GM21786 (cell line): ENCODE data around the gene EVI5L.
"Not testable (repeated sequence)": the region's sequence is repeated elsewhere in the genome, so short reads cannot be mapped to it uniquely, and the experiment has no call there.

Source experiments
- ATAC-seq: cut with Tn5 transposase; IDR thresholded peaks from one replicate; pipeline ENCODE4 v1.9.1; 2021; ENCODE audit not compliant: unreplicated experiment

Gene EVI5L

DNA sequence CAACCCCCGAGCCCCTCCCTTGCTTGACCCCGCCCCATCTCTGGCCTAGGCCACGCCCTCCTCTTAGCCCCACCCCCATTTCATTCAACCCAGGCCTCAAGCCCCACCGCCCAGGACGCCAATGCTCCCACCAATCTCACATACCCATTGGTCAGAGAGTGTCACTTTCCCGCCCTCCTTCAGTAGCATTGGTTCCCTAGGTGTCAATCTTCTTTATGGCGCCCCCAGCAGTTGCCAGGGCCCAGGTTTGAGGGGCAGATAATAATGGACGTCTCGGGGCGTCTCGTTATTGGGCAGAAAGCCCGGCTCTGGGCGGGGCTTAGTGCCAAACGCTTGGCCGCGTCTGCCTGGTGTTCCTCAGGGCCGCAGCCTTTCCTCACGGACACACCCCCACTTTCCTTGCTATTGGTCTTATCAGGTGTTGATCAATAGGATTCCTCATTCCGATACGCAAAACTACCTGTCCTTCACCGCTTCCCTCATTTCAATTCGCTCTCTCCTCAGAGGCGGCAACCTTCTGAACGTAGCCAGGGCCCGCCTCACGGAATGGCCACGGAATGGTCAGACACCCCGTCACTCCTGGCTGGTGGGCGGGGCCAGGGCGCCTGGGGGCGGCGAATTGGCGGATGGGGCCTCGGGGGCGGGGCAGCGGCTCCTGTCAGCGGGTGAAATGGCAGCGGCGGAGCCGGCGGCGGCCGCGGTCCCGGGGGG is at the start of gene EVI5L:
TSS of gene EVI5L (plus strand) at position 658 of the 711 bp plus-strand sequence. CDS start 16,325 bp downstream, outside the sequence.
- ATAC-seq: peak; percentile 82

DNA sequence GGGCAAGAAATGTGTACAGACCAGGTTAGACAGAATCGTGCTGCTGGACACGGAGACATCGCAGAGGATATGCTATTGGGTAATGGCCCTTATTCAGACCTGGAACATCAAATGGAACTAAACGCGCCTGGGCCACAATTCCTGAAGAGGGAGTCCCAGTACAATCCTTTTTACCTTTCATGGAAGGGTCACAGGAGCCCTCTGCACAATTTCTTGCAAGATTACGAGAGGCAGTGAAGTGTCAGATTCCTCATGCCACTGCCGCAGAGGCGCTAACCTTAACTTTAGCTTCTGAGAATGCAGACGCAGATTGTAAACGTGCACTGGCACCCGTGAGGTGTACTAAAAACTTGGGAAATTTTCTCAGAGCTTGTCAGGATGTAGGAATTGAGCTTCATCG is 48.9 kb upstream of the EVI5L start:
- no peak for ATAC-seq

GRCh38 chr19:7783991-7784423 is 46.0 kb upstream of the EVI5L start:
- ATAC-seq: no peak

GRCh38 chr19:7784856-7785255 is 45.2 kb upstream of the EVI5L start:
- no peak for ATAC-seq

GRCh38 chr19:7787141-7787540 is 42.9 kb upstream of the EVI5L start:
- ATAC-seq: no peak

GRCh38 chr19:7787602-7788177 is 42.3 kb upstream of the EVI5L start:
- no peak for ATAC-seq

DNA sequence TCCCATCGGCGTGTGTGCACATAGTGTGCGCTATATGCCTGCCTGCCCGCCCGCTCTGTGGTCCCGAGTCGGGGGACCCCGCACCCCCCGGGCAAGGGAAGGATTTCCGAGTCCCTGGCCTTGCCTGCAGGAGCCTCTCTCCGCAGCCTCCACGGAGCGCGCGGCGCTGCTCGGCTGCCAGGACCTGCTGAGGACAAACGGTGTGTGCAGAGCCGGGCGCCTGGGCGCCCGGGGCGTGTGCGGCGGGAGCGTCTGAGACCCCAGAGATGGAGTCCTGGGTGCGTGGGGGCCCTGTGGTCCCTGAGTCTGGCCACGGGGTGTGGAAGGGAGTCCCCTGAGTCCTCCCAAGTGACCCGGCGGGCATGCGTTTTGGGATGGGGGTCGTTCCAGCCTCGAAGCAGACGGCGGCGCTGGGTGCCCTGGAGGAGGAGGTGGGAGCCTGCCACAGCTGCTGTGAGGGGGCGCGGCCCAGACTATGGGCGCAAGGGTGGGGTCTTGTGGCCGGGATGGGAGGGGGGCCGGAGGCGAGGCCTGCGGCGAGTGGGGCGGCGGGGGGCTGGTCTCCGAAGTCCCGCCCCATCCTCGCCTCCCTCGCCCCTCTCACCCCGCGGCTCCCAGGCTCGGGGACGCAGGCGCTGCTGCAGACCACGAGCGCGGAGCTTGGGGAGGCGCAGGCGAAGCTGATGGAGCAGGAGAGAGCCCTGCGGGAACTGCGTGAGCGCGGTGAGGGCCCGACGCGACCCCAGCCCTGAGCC is 41.7 kb upstream of the EVI5L start:
- no peak for ATAC-seq

GRCh38 chr19:7788933-7789323 is 41.1 kb upstream of the EVI5L start:
- ATAC-seq: no peak

DNA sequence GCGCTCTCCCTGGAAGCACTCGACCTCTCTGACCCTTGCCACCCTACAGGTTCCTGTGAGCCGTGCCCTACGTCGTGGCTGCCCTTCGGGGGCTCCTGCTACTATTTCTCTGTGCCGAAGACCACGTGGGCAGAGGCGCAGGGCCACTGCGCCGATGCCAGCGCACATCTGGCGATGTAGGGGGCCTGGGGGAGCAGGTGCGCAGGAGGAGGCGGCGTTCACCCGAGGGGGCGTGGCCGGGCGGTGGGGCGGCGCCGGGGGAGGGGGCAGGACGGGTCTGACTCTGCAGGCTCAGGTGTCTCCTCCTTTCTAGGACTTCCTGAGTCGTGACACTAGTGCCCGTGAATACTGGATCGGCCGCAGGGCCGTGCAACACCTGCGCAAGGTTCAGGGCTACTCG is 40.6 kb upstream of the EVI5L start:
- ATAC-seq: no peak

- ATAC-seq: no peak
Observed at GRCh38 chr19:7790416-7790815, 39.6 kb upstream of the EVI5L start.

DNA sequence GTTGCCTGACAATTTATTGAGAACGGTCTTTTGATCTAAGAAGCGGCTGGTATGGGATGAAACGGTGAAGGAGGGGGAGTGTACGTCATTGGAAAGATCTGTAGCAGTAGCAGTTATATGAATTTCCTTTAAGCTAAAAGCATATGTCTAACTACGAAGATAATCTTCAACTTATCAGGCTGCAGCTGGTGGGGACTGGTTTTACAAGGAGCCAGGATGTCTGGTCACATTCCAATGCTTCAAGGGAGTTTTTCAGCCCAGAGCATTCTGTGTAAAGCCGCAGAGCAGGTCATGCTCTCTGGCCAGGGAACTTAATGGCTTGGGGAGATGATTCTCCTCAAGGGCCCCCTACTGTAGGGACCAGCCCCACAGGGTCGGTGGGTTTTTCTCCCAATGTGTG is 37.7 kb upstream of the EVI5L start:
- no peak for ATAC-seq

- not testable (repeated sequence) for ATAC-seq
Observed at GRCh38 chr19:7792701-7793100, 37.3 kb upstream of the EVI5L start.

DNA sequence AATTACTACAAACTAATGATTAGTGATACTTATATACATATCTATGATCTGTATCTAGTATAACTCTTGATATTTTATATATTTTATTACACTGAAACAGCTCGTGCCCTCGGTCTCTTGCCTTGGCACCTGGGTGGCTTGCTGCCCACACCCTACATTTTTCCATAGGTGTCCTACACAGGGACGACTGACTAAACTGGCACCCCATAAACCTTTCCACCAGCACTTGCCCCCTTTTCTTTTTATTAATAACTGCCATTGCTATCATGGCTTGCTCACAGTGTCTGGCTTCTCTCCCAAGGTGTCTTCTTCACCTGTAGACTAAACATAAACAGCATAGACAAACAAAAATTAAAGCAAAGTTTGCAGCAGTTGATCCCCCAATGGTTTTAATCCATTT is 36.5 kb upstream of the EVI5L start:
- ATAC-seq: no peak

DNA sequence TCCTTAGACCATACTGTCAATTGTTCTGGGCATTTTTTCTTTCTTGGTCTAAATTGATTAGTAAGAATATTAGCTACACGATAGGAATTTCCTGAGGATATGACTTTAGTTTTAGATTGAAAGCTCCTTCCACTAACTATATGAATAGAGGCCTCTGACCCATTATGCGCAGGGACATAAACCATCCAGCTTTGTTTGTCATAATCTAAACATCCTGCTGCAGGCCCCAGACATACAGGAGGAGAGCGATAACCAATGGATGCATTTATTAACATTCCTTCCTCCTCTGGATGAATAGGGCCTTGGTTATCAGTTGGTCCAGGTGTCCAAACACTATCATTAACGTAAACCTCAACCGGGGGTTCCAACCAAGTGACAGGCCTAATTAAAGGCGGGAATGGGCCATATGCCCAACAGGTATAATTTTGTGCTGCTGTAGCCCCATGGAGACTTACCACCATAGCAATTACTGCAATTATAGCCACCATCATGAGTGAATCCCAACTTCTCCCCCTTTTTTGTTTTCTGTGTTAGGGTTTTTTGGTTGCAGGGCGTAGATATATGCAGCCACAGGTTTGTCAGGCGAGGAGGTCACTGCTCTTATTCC is 34.4 kb upstream of the EVI5L start:
- ATAC-seq: no peak

DNA sequence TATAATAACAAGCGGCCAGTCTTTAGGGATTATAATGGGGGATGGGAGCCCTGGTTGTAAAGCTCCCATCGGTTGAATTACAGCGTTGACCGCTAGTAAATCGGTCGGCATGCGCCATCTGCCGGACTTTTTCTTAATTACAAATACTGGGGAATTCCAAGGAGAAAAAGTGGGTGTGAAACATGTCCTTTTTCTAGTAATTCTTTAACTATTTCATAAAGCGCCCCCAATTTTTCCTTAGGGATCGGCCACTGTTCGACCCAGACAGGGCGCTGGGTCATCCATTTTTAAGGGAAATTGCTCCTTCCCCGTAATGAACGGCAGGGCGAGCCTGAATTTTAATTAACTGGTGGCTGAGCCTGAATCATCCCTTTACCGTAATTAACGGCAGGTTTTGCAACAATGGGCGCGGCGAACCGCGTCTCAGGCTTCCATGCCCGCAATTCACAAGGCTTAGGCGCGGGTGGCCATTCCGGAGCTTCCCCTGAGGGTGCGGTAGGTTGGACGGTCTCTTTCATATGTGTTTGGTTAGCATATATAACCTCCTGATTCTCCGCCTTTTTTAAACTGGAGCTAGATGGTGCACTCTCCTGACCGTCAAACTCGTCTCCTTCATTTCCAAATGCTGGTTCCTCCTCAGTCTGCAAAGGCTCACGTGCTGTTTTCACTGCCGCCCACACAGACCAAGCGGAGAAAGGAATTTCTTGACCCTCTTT is 30.2 kb upstream of the EVI5L start:
- no peak for ATAC-seq

GRCh38 chr19:7801020-7801570 is 28.9 kb upstream of the EVI5L start:
- ATAC-seq: no peak

- no peak for ATAC-seq
Observed at GRCh38 chr19:7806234-7806633, 23.8 kb upstream of the EVI5L start.

GRCh38 chr19:7806876-7807275 is 23.1 kb upstream of the EVI5L start:
- no peak for ATAC-seq

DNA sequence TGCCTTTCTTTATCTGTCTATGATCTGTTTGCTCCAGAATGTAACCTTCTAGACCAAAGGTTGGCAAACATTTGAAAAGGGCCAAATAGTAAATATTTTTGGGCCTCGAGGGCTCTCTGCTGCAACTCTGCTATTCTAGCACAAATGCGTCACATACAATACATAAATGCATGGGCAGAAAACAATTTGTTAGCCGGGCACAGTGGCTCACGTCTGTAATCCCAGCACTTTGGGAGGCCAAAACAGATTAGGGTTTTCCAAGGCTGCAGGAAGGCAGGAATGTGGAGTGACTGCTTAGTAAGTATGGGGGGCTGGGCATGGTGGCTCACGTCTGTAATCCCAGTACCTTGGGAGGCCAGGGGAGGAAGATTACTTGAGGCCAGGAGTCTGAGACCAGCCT is 21.9 kb upstream of the EVI5L start:
- ATAC-seq: no peak

DNA sequence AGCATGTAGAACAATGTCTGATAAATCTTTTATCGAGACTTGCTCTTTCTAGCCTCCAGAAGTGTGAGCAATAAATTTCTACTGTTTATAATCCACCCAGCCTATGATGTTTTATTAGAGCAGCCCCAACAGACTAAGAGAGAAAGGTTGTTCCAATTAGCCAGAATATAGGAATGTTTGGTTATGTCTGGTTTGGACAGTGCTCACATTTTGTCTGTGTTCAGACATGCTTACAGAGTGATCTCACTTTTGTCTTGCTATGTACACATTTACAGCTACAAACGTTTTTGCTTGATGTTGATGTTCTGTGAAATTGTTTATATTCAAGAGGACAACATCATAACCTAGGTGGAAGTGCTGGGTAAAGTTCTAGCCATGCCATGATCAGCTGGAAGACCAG is 18.0 kb upstream of the EVI5L start:
- ATAC-seq: no peak

- ATAC-seq: no peak
Observed at GRCh38 chr19:7815325-7815724, 14.7 kb upstream of the EVI5L start.
